ENCODE data around the gene MOCS1. TPM values are rescaled to one million over a fixed set of nuclear protein-coding genes. Genes with fewer than 3 reads are reported as not detected.

The MOCS1 gene
- total and polyA plus RNA-seq, 2 donors (not counting 1 experiment from before 2014, with no cell fraction given), result 0.15 TPM; not detected in 1

DNA sequence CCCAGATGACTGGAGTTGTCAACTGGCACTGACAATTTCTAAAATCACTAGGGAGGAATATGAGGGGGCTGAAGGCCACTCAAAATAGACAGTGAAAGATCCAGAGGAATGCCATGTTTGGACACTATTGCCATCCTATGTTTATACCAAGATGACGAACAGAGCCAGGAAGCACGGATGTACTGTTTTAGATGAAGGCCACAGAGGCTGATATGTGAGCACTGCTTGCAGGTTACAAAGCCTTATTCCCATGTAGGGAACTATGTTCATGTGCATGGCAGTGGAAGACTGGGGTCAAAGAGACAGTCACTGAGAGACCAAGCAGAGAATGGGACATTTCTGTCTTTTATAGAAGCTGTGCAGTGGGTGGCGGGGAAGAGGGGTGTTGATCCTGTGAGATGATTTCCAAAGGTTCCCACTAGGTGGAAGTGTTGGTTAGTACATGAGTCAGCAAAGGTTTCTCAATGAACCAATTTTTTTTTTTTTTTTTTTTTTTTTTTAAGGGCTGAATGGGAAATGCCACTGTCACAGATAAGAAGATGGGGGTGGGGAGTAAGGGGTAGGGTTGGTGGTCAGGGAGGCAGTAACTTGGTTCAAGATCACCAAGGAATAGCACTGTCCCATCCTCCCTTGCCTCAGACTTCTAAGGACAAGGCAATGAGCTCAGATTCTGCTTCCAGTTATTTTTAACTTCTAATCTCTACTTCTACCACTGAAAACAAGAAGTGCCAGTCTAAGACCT is 46.7 kb upstream of the MOCS1 start:
- peaks cover 0 to 4% (median 0%) of the 10 kb centered on the region in 4 experiments for H3K27me3 ChIP-seq (replicated peaks in 1 of 4; ENCODE audit: control extremely low read depth in 1 of 4, control insufficient read depth in 3 of 4, insufficient read depth in 4 of 4, low read length in 3 of 4)
- Mint-ChIP-seq H3K4me3 (no peak overlapping the region), H3K27me3 (peaks cover 8% of the 10 kb centered on the region), H3K9me3 (ENCODE audit: insufficient read depth) (no peaks in the 10 kb centered on the region), H3K27ac (no peak overlapping the region), H3K4me1 (no peaks in the 10 kb centered on the region)
- no peak overlapping the region for H3K4me3 ChIP-seq (ENCODE audit: control extremely low read depth in 1 of 5, extremely low read depth in 1 of 5, insufficient read depth in 1 of 5, low read depth in 2 of 5, low read length in 4 of 5)
- H2AFZ ChIP-seq (ENCODE audit: insufficient read depth, low read depth, low read length, poor library complexity, severe bottlenecking), result no peak overlapping the region
- H3K36me3 ChIP-seq (replicated peaks in 1 of 2; ENCODE audit: control extremely low read depth in 1 of 2, control insufficient read depth in 1 of 2, extremely low read depth in 1 of 2, insufficient read depth in 2 of 2, low read length in 1 of 2), result no peaks in the 10 kb centered on the region
- intact Hi-C loops (cut with micrococcal nuclease), result no loop called here
- H3K9ac ChIP-seq (ENCODE audit: low read length), result no peak overlapping the region
- no peak overlapping the region for H3K27ac ChIP-seq (ENCODE audit: low read length in 2 of 2)
- WGBS (ENCODE audit: insufficient coverage), result 69% methylated on average over 3 of the region's 3 CpGs
- CTCF ChIA-PET, result no interaction called here
- DNase-seq (peak; percentile 45), ATAC-seq (ENCODE audit: low read depth) (no peak)
- no peaks in the 10 kb centered on the region for H4K20me1 ChIP-seq (ENCODE audit: control insufficient read depth, insufficient read depth, low read length, poor library complexity, severe bottlenecking)
- no peaks in the 10 kb centered on the region for H3K9me3 ChIP-seq (ENCODE audit: control extremely low read depth in 1 of 3, control insufficient read depth in 2 of 3, insufficient read depth in 1 of 3, low read length in 2 of 3)
- POLR2A ChIA-PET, result no interaction called here
- TF ChIP-seq EZH2 (IDR thresholded peaks at IDR 0.05; ENCODE audit: borderline replicate concordance, insufficient read depth, low read depth, low read length, poor library complexity, severe bottlenecking) (no peak), CTCF (IDR thresholded peaks at IDR 0.05) (no peak)
- H3K4me1 ChIP-seq (ENCODE audit: control insufficient read depth in 2 of 2, insufficient read depth in 2 of 2, low read length in 2 of 2), result no peaks in the 10 kb centered on the region
- H3K79me2 ChIP-seq (ENCODE audit: control insufficient read depth, insufficient read depth, low read length), result no peaks in the 10 kb centered on the region
- no peak overlapping the region for H3K4me2 ChIP-seq (replicated peaks; ENCODE audit: low read depth, low read length, poor library complexity, severe bottlenecking)

DNA sequence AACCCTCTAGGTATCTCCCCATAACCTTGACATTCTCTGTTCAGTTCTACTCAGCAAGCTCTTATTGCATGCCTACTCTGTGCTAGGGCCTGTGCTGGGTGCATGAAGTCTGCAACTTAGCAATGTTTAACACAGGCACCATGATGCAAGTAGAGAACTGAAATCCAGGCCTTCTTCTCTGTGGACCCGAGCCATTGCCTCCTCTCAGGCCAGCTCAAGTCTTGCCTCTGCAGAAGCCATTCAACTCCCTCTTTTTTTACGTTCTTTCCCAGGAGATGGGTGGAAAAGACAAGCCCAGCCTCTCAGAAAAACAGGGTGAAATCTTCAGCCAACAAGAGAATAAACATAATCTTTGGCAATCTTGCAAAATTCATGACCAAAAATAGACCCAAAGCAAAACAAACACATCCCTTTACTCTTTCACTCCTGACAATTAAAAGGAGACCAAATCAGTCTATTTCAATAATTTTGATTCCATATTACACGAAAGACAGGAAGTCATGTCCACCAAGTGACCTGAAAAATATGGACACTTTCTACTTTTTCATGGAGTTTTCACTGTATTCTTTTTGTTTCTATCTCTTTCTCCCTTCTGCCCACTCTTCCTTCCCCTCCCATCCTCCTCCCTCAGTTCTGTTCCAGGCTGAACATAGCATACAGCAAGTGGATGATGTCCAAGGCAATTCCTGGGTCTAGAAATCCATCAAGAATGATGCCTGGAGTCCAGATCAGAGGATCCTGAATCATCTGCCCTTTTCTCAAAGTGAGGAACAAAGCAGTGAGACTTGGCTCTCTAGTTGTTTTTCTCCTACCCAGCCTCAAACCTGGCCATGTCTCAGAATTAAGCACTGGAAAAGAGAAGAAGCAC is 45.4 kb upstream of the MOCS1 start:
- ATAC-seq (ENCODE audit: low read depth), result no peak
- Histone ChIP-seq H3K27me3 (replicated peaks in 1 of 4; ENCODE audit: control extremely low read depth in 1 of 4, control insufficient read depth in 3 of 4, insufficient read depth in 4 of 4, low read length in 3 of 4) (peaks cover 0 to 4% (median 0%) of the 10 kb centered on the region in 4 experiments), H3K36me3 (replicated peaks in 1 of 2; ENCODE audit: control extremely low read depth in 1 of 2, control insufficient read depth in 1 of 2, extremely low read depth in 1 of 2, insufficient read depth in 2 of 2, low read length in 1 of 2) (no peaks in the 10 kb centered on the region), H3K4me2 (replicated peaks; ENCODE audit: low read depth, low read length, poor library complexity, severe bottlenecking) (no peak overlapping the region), H3K27ac (ENCODE audit: low read length in 2 of 2) (no peak overlapping the region), H3K9ac (ENCODE audit: low read length) (no peak overlapping the region), H3K79me2 (ENCODE audit: control insufficient read depth, insufficient read depth, low read length) (no peaks in the 10 kb centered on the region), H4K20me1 (ENCODE audit: control insufficient read depth, insufficient read depth, low read length, poor library complexity, severe bottlenecking) (no peaks in the 10 kb centered on the region), H2AFZ (ENCODE audit: insufficient read depth, low read depth, low read length, poor library complexity, severe bottlenecking) (no peak overlapping the region), H3K4me3 (ENCODE audit: control extremely low read depth in 1 of 5, extremely low read depth in 1 of 5, insufficient read depth in 1 of 5, low read depth in 2 of 5, low read length in 4 of 5) (no peak overlapping the region), H3K9me3 (ENCODE audit: control extremely low read depth in 1 of 3, control insufficient read depth in 2 of 3, insufficient read depth in 1 of 3, low read length in 2 of 3) (no peaks in the 10 kb centered on the region), H3K4me1 (ENCODE audit: control insufficient read depth in 2 of 2, insufficient read depth in 2 of 2, low read length in 2 of 2) (no peaks in the 10 kb centered on the region)
- Mint-ChIP-seq H3K4me3 (no peak overlapping the region), H3K9me3 (ENCODE audit: insufficient read depth) (no peaks in the 10 kb centered on the region), H3K4me1 (no peaks in the 10 kb centered on the region), H3K27ac (no peak overlapping the region), H3K27me3 (peaks cover 8% of the 10 kb centered on the region)
- no peak for DNase-seq
- POLR2A ChIA-PET, result no interaction called here
- TF ChIP-seq EZH2 (IDR thresholded peaks at IDR 0.05; ENCODE audit: borderline replicate concordance, insufficient read depth, low read depth, low read length, poor library complexity, severe bottlenecking), result no peak
- no peak for TF ChIP-seq CTCF (IDR thresholded peaks at IDR 0.05)
- CTCF ChIA-PET, result no interaction called here
- whole genome bisulfite sequencing (ENCODE audit: insufficient coverage), result 71% methylated on average over 3 of the region's 3 CpGs
- intact Hi-C loops (cut with micrococcal nuclease), result no loop called here

Measured in B cell (primary cell).